ENCODE data around the gene MAPK1. TPM values are rescaled to one million over a fixed set of nuclear protein-coding genes. Genes with fewer than 3 reads are reported as not detected.

The MAPK1 gene
- total RNA-seq, 1 donor from 2014 or later = 148 TPM

- Histone ChIP-seq H3K9ac (ENCODE audit: low read length) (no peak overlapping the region), H3K4me1 (ENCODE audit: insufficient read depth, low read length) (no peaks in the 10 kb centered on the region), H3K27ac (ENCODE audit: low read depth, low read length) (no peak overlapping the region), H3K4me2 (ENCODE audit: low read length) (no peak overlapping the region), H3K27me3 (ENCODE audit: insufficient read depth, low read length) (no peaks in the 10 kb centered on the region), H3K79me2 (ENCODE audit: insufficient read depth, low read length) (peaks cover 98% of the 10 kb centered on the region), H3K4me3 (ENCODE audit: insufficient read depth, low read depth, low read length) (no peak overlapping the region), H2AFZ (ENCODE audit: low read depth, low read length) (no peak overlapping the region), H4K20me1 (ENCODE audit: insufficient read depth, low read length) (peaks cover 91% of the 10 kb centered on the region), H3K36me3 (ENCODE audit: insufficient read depth, low read length) (no peaks in the 10 kb centered on the region), H3K9me3 (ENCODE audit: insufficient read depth, low read depth, low read length) (no peaks in the 10 kb centered on the region)
- Mint-ChIP-seq H3K4me1 (ENCODE audit: low read depth, unreplicated experiment) (peaks cover 47% of the 10 kb centered on the region), H3K36me3 (ENCODE audit: low read depth, unreplicated experiment) (peaks cover 2% of the 10 kb centered on the region), H3K27ac (ENCODE audit: unreplicated experiment) (no peak overlapping the region), H3K9me3 (ENCODE audit: unreplicated experiment) (no peaks in the 10 kb centered on the region), H3K4me3 (ENCODE audit: unreplicated experiment) (no peak overlapping the region), H3K27me3 (ENCODE audit: low read depth, unreplicated experiment) (no peaks in the 10 kb centered on the region)
- FAIRE-seq (no peak), DNase-seq (ENCODE audit: low read depth) (no peak)
- no peak for TF ChIP-seq EZH2 (IDR thresholded peaks at IDR 0.05; ENCODE audit: insufficient read depth, low read length)
- no peak for TF ChIP-seq CTCF (IDR thresholded peaks at IDR 0.05; ENCODE audit: insufficient read depth, low read depth, low read length)
These were observed 4.8 kb downstream of the MAPK1 start for GRCh38 chr22:21862386-21863245.

GRCh38 chr22:21861851-21862250 is 5.6 kb downstream of the MAPK1 start:
- H2AFZ ChIP-seq (ENCODE audit: low read depth, low read length) = no peak overlapping the region
- H3K9me3 ChIP-seq (ENCODE audit: insufficient read depth, low read depth, low read length) = no peaks in the 10 kb centered on the region
- TF ChIP-seq CTCF (IDR thresholded peaks at IDR 0.05; ENCODE audit: insufficient read depth, low read depth, low read length) (no peak), EZH2 (IDR thresholded peaks at IDR 0.05; ENCODE audit: insufficient read depth, low read length) (no peak)
- Mint-ChIP-seq H3K4me1 (ENCODE audit: low read depth, unreplicated experiment) (peaks cover 53% of the 10 kb centered on the region), H3K27me3 (ENCODE audit: low read depth, unreplicated experiment) (no peaks in the 10 kb centered on the region), H3K4me3 (ENCODE audit: unreplicated experiment) (no peak overlapping the region), H3K27ac (ENCODE audit: unreplicated experiment) (no peak overlapping the region), H3K9me3 (ENCODE audit: unreplicated experiment) (no peaks in the 10 kb centered on the region), H3K36me3 (ENCODE audit: low read depth, unreplicated experiment) (peaks cover 2% of the 10 kb centered on the region)
- H3K4me1 ChIP-seq (ENCODE audit: insufficient read depth, low read length) = no peaks in the 10 kb centered on the region
- no peaks in the 10 kb centered on the region for H3K36me3 ChIP-seq (ENCODE audit: insufficient read depth, low read length)
- FAIRE-seq = no peak
- H3K9ac ChIP-seq (ENCODE audit: low read length) = no peak overlapping the region
- H3K4me2 ChIP-seq (ENCODE audit: low read length) = no peak overlapping the region
- H4K20me1 ChIP-seq (ENCODE audit: insufficient read depth, low read length) = peaks cover 98% of the 10 kb centered on the region
- no peaks in the 10 kb centered on the region for H3K27me3 ChIP-seq (ENCODE audit: insufficient read depth, low read length)
- peaks cover 100% of the 10 kb centered on the region for H3K79me2 ChIP-seq (ENCODE audit: insufficient read depth, low read length)
- no peak for DNase-seq (ENCODE audit: low read depth)
- no peak overlapping the region for H3K27ac ChIP-seq (ENCODE audit: low read depth, low read length)
- H3K4me3 ChIP-seq (ENCODE audit: insufficient read depth, low read depth, low read length) = no peak overlapping the region
